GM18907 (cell line): ENCODE measurements around the gene TEX22.

ENCODE experiments used
- ATAC-seq: cut with Tn5 transposase; IDR thresholded peaks from one replicate; pipeline ENCODE4 v1.9.1; 2021; ENCODE audit warnings: mild to moderate bottlenecking, moderate library complexity; ENCODE audit not compliant: unreplicated experiment

TEX22 gene

DNA sequence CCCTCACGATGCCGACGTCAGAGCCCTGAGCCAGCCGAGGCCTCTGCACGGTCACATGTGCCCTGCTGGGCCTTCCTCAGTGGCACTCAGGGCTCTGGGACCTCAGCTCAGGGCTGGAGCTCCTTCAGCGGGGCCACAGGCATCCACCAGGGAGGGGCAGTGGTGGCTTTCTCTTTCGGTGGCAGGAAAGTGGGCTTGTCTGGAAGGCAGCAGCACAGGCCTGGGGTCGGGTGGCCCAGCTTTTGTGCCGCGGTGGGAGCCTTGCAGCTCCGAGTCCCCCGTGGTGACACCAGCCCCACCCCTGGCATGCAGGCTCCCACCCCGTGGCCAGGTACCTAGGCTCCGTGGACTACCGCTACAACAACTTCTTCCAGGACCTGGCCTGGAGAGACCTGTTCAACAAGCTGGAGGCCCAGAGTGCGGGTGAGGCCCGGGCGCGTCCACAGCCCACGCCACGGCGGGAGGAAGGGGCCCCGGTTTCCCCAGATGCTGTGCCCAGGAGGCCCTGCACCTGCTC is 14.2 kb upstream of the TEX22 start:
- ATAC-seq = no peak

GRCh38 chr14:105384605-105385321 is 13.6 kb upstream of the TEX22 start:
- no peak for ATAC-seq

DNA sequence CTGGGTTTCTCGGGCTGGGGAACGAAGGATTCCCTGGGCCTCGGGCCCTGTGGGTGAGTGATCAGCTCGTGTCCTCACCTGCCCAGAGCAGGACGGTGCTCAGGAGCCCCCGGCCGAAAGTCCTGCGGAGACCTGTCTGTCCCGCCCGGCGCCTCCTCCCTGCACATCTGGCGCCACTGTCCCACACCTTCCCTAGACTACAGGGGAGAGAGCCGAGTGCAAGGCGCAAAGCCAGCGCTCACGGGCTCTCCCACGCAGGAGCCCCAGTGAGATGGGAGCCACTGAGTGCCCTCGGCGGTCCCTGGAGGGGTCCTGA is 13.1 kb upstream of the TEX22 start:
- no peak for ATAC-seq

DNA sequence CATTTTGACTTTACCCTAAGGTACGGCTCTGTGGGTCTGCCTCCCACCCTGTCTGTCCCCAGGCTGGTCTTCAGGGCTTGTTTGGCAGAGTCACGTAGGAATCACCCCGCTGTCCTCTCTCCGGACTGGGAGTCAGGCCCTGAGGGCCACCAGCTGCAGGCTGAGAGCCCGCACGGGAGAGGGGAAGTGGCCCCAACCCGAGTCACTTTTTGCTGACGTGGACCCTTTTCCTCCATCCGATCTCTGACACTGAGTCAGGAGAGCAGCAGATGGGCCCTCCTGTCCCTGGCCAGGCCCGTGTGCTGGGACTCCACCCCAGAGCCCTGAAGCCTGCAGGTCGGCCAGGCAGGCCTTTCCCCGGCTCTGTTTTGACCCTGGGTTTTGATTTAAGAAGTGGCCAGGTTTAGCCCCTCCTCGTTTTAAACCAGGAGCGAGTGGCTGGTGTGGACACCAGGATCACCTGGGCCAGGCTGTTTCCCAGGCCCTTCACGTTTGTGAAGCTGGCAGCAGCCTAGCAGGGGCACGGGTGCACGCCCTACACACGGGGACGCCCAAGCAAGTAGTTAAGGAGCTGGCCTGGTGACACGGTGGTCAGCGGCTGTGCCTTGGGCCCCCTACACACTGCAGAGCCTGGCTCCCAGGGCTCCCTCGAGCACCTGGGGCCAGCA is 12.5 kb upstream of the TEX22 start:
- no peak for ATAC-seq

- ATAC-seq = no peak
These were observed 11.5 kb upstream of the TEX22 start for GRCh38 chr14:105386581-105387529.

GRCh38 chr14:105387530-105387922 is 10.8 kb upstream of the TEX22 start:
- ATAC-seq = no peak

GRCh38 chr14:105388110-105388951 is 10.0 kb upstream of the TEX22 start:
- no peak for ATAC-seq

DNA sequence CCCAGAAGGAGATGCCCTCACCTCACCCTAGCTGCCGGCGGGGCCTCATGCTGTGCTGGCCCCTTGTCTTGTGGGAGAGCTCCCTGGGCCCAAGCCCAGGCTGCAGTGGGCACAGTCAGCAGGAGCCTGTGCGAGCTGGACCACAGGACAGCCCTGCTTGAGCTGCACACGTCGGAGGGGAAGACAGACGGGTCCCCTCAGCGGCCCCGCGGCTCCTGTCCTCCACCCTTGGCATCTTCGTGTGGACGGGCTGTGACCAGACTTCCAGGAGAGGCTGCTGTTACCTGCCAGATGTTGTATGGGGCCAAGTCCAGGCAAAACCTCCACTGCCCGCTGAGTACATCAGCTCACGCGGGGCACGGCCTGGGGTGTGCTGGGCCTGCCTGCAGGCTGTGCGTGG is 9.4 kb upstream of the TEX22 start:
- no peak for ATAC-seq

- ATAC-seq = no peak
These were observed 8.8 kb upstream of the TEX22 start for GRCh38 chr14:105389534-105389933.

GRCh38 chr14:105389976-105390848 is 8.1 kb upstream of the TEX22 start:
- ATAC-seq = no peak

- no peak for ATAC-seq
These were observed 7.4 kb upstream of the TEX22 start for GRCh38 chr14:105390849-105391500.

DNA sequence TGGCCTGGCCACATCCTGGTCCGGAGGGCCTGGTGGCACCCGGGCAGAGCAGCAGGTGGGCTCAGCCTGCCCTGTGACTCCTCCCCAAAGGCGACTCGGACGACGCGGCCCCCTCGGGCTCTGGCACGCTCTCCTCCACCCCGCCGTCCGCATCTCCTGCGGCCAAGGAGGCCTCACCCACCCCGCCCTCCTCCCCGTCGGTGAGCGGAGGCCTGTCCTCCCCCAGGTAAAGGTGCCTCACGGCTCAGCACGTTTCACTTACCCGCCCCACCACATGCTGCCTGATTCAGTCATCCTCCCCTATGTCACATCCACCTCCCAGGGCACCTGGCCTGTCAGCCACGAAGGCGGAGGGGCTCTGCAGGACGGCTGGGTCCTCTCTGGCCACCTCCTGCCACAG is 6.8 kb upstream of the TEX22 start:
- no peak for ATAC-seq

DNA sequence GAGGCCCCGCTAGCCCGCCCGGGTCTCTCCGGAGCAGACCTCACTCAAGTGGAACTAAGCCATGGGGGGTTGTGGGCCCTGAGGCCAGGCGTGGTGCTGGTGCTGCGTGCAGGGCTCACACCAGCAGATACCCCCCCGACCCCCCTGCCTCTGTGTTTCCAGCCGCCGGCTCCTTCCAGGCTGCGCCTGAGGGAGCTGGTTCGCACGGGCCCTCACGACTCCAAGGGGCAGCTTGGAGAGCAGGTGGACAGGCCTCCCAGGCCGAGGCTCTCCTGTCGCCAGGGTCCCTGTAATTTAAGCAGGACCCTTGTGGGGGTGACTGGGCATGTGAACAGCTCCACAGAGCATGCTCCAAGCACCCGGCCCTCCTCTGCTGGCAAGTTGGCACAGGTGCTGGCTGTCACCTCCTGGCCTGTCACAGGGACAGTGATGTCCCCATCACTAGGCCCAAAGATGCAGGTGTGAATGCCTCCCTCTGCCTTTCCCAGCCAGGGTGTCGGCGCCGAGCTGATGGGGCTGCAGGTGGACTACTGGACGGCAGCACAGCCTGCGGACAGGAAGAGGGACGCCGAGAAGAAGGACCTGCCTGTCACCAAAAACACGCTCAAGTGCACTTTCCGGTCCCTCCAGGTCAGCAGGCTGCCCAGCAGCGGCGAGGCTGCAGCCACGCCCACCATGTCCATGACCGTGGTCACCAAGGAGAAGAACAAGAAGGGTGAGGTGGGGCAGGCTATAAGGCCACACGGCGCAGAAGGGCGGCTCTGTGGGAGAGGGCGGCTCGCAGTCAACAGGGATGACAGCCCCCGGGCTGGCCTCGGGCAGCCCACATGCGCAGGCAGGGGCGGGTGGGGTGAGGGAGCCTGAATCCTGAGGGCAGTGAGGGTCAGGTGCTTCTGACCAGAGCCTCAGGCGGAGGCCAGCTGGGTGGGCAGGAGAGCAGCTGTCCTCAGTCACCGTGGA is 5.9 kb upstream of the TEX22 start:
- no peak for ATAC-seq

GRCh38 chr14:105393151-105393550 is 5.2 kb upstream of the TEX22 start:
- no peak for ATAC-seq

GRCh38 chr14:105394714-105395537 is 3.4 kb upstream of the TEX22 start:
- no peak for ATAC-seq

DNA sequence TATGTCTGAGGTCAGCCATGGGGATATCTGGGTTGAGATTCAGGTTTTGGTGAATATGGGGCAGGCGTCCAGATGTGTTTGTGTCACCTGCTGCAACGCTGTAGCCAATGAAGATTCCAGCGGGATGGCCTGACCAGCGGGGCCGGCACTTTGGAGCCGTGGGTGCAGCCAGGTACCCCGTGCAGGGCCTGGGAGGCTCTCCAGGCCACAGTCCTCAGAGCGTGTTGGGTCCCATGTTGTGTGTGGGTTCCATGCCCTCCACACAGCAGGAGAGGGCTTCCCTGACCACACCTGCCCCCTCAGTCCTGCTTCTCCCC is 2.8 kb upstream of the TEX22 start:
- no peak for ATAC-seq

- ATAC-seq = peak; percentile 2
These were observed 897 bp upstream of the TEX22 start for GRCh38 chr14:105397350-105397931.
